Measurements from ENCODE around the gene RNF123.

The RNF123 gene

GRCh38 chr3:49642708-49643145 is 46.6 kb upstream of the RNF123 start:
- no peaks in the 10 kb centered on the region for H3K36me3 ChIP-seq (ENCODE audit: insufficient read depth, low read length)
- H3K27me3 ChIP-seq (ENCODE audit: insufficient read depth, low read length) = 0 out of 2 replicates have a peak, but pooled peaks cover 3% of the 10 kb centered on the region
- H3K9me2 ChIP-seq (ENCODE audit: low read depth, low read length) = no peaks in the 10 kb centered on the region
- H3K9ac ChIP-seq (ENCODE audit: low read length) = no peak overlapping the region
- no peak overlapping the region for H2AFZ ChIP-seq (ENCODE audit: low read length)
- no peak overlapping the region for H3K27ac ChIP-seq (ENCODE audit: low read depth, low read length, poor library complexity, severe bottlenecking)
- no peaks in the 10 kb centered on the region for H3F3A ChIP-seq (ENCODE audit: insufficient read depth, low read length)
- H3K9me3 ChIP-seq (ENCODE audit: low read length) = no peaks in the 10 kb centered on the region
- H3K4me1 ChIP-seq (ENCODE audit: insufficient read depth, low read length, severe bottlenecking) = no peaks in the 10 kb centered on the region
- no peaks in the 10 kb centered on the region for H4K20me1 ChIP-seq (ENCODE audit: insufficient read depth, low read length)
- H3K4me3 ChIP-seq (ENCODE audit: low read depth, low read length, poor library complexity, severe bottlenecking) = no peak overlapping the region
- H3K79me2 ChIP-seq (ENCODE audit: insufficient read depth, low read length) = no peaks in the 10 kb centered on the region
- TF ChIP-seq EZH2 (IDR thresholded peaks at IDR 0.05; ENCODE audit: borderline replicate concordance, low read length) (no peak), CTCF (IDR thresholded peaks at IDR 0.05; ENCODE audit: low read length) (no peak)
- no peak overlapping the region for H3K4me2 ChIP-seq (ENCODE audit: low read length)

- Histone ChIP-seq H3K4me3 (ENCODE audit: low read depth, low read length, poor library complexity, severe bottlenecking) (no peak overlapping the region), H3K27ac (ENCODE audit: low read depth, low read length, poor library complexity, severe bottlenecking) (no peak overlapping the region), H3K27me3 (ENCODE audit: insufficient read depth, low read length) (peaks cover 6% of the 10 kb centered on the region; the same call in 1 of the 2 replicates), H3F3A (ENCODE audit: insufficient read depth, low read length) (no peaks in the 10 kb centered on the region), H3K36me3 (ENCODE audit: insufficient read depth, low read length) (no peaks in the 10 kb centered on the region), H4K20me1 (ENCODE audit: insufficient read depth, low read length) (no peaks in the 10 kb centered on the region), H3K9me3 (ENCODE audit: low read length) (no peaks in the 10 kb centered on the region), H3K9ac (ENCODE audit: low read length) (no peak overlapping the region), H3K4me1 (ENCODE audit: insufficient read depth, low read length, severe bottlenecking) (no peaks in the 10 kb centered on the region), H3K4me2 (ENCODE audit: low read length) (no peak overlapping the region), H3K79me2 (ENCODE audit: insufficient read depth, low read length) (no peaks in the 10 kb centered on the region), H2AFZ (ENCODE audit: low read length) (no peak overlapping the region), H3K9me2 (ENCODE audit: low read depth, low read length) (no peaks in the 10 kb centered on the region)
- TF ChIP-seq EZH2 (IDR thresholded peaks at IDR 0.05; ENCODE audit: borderline replicate concordance, low read length) (no peak), CTCF (IDR thresholded peaks at IDR 0.05; ENCODE audit: low read length) (no peak)
Measured at GRCh38 chr3:49644684-49645083, 44.7 kb upstream of the RNF123 start.

- no peaks in the 10 kb centered on the region for H3K36me3 ChIP-seq (ENCODE audit: insufficient read depth, low read length)
- H2AFZ ChIP-seq (ENCODE audit: low read length) = no peak overlapping the region
- no peaks in the 10 kb centered on the region for H3K9me2 ChIP-seq (ENCODE audit: low read depth, low read length)
- TF ChIP-seq EZH2 (IDR thresholded peaks at IDR 0.05; ENCODE audit: borderline replicate concordance, low read length) (no peak), CTCF (IDR thresholded peaks at IDR 0.05; ENCODE audit: low read length) (no peak)
- H3K4me2 ChIP-seq (ENCODE audit: low read length) = no peak overlapping the region
- no peaks in the 10 kb centered on the region for H3F3A ChIP-seq (ENCODE audit: insufficient read depth, low read length)
- H4K20me1 ChIP-seq (ENCODE audit: insufficient read depth, low read length) = no peaks in the 10 kb centered on the region
- H3K4me1 ChIP-seq (ENCODE audit: insufficient read depth, low read length, severe bottlenecking) = no peaks in the 10 kb centered on the region
- H3K9me3 ChIP-seq (ENCODE audit: low read length) = no peaks in the 10 kb centered on the region
- H3K79me2 ChIP-seq (ENCODE audit: insufficient read depth, low read length) = no peaks in the 10 kb centered on the region
- no peak overlapping the region for H3K4me3 ChIP-seq (ENCODE audit: low read depth, low read length, poor library complexity, severe bottlenecking)
- no peak overlapping the region for H3K9ac ChIP-seq (ENCODE audit: low read length)
- peaks cover 6% of the 10 kb centered on the region; the same call in 1 of the 2 replicates for H3K27me3 ChIP-seq (ENCODE audit: insufficient read depth, low read length)
- no peak overlapping the region for H3K27ac ChIP-seq (ENCODE audit: low read depth, low read length, poor library complexity, severe bottlenecking)
Measured at GRCh38 chr3:49646236-49646635, 43.1 kb upstream of the RNF123 start.

Measured in OCI-LY1 (cell line).